ENCODE data around the gene DPP6. TPM values are rescaled to one million over a fixed set of nuclear protein-coding genes. Genes with fewer than 3 reads are reported as not detected.

DPP6 gene
- total RNA-seq, 1 experiment from 2014 or later = not detected

DNA sequence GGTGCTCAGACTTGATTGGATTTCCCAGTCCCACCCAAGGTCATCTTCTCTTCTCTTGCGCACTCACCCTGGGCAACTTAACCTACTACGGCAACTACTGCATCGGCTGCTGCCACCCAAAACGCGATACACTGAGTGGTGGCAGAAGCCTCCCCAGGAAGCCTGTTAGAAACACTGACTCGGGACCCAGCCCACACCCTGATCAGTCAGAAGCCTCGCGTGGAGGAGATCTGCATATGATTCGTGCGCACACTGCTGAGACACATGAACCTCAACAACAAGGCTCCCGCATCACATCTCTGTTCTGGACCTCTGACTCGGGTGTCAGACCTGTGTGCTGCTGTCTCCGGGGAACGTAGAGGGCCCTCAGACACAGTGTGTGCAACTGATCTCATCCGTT lies 531.3 kb downstream of the DPP6 start:
- Histone ChIP-seq H3K9me3 (ENCODE audit: insufficient read depth, low read depth) (no peaks in the 10 kb centered on the region), H3K79me2 (ENCODE audit: low read depth) (no peaks in the 10 kb centered on the region), H3K4me1 (replicated peaks; ENCODE audit: insufficient read depth) (no peaks in the 10 kb centered on the region), H3K27me3 (ENCODE audit: insufficient read depth, low read depth) (peaks cover 93% of the 10 kb centered on the region), H4K20me1 (ENCODE audit: insufficient read depth) (no peaks in the 10 kb centered on the region; the same call in 1 of the 2 replicates), H3K27ac (no peak overlapping the region), H3K4me2 (no peak overlapping the region), H3F3A (ENCODE audit: insufficient read depth, low read depth) (no peaks in the 10 kb centered on the region), H2AFZ (no peak overlapping the region), H3K9me2 (ENCODE audit: insufficient read depth) (no peaks in the 10 kb centered on the region), H3K36me3 (ENCODE audit: low read depth) (no peaks in the 10 kb centered on the region), H3K4me3 (no peak overlapping the region)
- CTCF ChIA-PET = no interaction called here
- intact Hi-C loops (cut with micrococcal nuclease; ENCODE audit: unreplicated experiment) = no loop called here
- no TSS peak for BruUV-seq (replicated peaks)
- no peak for DNase-seq
- POLR2A ChIA-PET (ENCODE audit: unreplicated experiment) = no interaction called here
- TF ChIP-seq EZH2 (IDR thresholded peaks at IDR 0.05; ENCODE audit: low read depth) = no peak
- TF ChIP-seq, protein P1, sequence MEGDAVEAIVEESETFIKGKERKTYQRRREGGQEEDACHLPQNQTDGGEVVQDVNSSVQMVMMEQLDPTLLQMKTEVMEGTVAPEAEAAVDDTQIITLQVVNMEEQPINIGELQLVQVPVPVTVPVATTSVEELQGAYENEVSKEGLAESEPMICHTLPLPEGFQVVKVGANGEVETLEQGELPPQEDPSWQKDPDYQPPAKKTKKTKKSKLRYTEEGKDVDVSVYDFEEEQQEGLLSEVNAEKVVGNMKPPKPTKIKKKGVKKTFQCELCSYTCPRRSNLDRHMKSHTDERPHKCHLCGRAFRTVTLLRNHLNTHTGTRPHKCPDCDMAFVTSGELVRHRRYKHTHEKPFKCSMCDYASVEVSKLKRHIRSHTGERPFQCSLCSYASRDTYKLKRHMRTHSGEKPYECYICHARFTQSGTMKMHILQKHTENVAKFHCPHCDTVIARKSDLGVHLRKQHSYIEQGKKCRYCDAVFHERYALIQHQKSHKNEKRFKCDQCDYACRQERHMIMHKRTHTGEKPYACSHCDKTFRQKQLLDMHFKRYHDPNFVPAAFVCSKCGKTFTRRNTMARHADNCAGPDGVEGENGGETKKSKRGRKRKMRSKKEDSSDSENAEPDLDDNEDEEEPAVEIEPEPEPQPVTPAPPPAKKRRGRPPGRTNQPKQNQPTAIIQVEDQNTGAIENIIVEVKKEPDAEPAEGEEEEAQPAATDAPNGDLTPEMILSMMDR (conservative IDR thresholded peaks at IDR 0.05) = no peak

DNA sequence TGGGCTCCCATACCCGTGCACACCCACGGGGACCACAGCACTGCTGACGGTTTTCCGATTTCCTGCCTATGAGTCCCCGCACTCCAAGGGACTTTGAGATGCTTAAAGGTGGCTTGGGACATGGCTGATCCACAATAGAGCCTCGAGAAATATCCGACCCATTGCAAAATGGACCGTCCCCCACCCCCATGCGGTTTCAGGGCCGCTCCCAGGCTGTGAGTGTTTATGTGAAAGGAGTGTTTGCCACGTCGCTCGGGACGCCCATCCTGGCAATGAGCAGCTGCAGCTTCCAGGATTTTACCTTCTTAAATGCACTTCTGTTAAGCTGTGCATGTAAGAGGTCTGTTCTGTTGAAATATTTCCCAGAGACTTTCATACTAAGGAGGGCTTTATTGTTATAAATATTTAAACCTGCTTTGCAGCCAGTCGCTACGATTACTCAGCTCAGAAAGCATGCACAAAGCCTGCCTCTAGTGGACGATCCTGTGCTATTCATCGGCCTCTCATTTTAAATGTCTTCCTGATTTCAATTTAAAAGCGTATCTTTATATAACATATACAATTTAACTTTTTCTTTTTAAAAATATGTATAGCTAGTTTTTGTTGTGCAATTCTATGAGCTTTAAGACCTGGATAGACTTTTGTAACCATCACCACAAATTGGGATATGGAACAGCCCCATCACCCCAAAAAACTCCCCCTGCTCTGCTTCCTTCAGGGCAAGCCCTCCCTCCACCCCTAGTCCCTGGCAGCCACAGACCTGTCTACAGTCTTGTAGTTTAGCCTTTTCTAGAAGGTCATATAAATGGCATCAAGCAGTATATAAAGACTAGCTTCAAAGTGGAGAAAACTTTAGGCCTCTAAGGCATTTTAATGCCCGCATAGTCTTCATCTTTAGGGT lies 532.4 kb downstream of the DPP6 start:
- POLR2A ChIA-PET (ENCODE audit: unreplicated experiment) = no interaction called here
- CTCF ChIA-PET = no interaction called here
- H3K9me2 ChIP-seq (ENCODE audit: insufficient read depth) = no peaks in the 10 kb centered on the region
- intact Hi-C loops (cut with micrococcal nuclease; ENCODE audit: unreplicated experiment) = no loop called here
- no peaks in the 10 kb centered on the region; the same call in 1 of the 2 replicates for H4K20me1 ChIP-seq (ENCODE audit: insufficient read depth)
- no peak overlapping the region for H3K4me2 ChIP-seq
- BruUV-seq (replicated peaks) = no TSS peak
- no peak overlapping the region for H3K4me3 ChIP-seq
- no peaks in the 10 kb centered on the region for H3K4me1 ChIP-seq (replicated peaks; ENCODE audit: insufficient read depth)
- no peaks in the 10 kb centered on the region for H3K79me2 ChIP-seq (ENCODE audit: low read depth)
- no peak overlapping the region for H2AFZ ChIP-seq
- no peak overlapping the region for H3K27ac ChIP-seq
- no peak for DNase-seq
- no peaks in the 10 kb centered on the region for H3K36me3 ChIP-seq (ENCODE audit: low read depth)
- no peaks in the 10 kb centered on the region for H3F3A ChIP-seq (ENCODE audit: insufficient read depth, low read depth)
- H3K9me3 ChIP-seq (ENCODE audit: insufficient read depth, low read depth) = no peaks in the 10 kb centered on the region
- TF ChIP-seq EZH2 (IDR thresholded peaks at IDR 0.05; ENCODE audit: low read depth) = no peak
- TF ChIP-seq, protein P1 (conservative IDR thresholded peaks at IDR 0.05) = peak; percentile 72
- peaks cover 93% of the 10 kb centered on the region for H3K27me3 ChIP-seq (ENCODE audit: insufficient read depth, low read depth)

DNA sequence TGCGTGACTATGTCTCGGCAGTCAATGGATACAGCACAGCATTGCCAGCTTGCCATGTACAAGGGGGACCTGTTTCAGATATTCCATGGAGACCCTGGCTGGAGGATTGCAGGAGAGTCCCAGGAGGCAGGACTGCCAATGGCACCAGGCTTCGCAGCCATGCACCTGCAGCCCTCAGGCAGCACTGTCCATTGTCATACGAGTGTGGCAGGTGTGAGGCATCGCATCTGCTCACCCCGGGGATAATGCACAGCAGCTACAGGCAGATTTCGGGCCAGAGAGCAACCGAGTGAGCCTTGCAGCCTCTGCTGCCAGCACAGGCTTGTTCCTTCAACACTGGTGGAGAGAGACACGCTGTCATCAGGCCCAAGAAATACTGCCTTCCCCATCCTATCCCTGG lies 535.6 kb downstream of the DPP6 start:
- Histone ChIP-seq H3K4me3 (no peak overlapping the region), H3K79me2 (ENCODE audit: low read depth) (no peaks in the 10 kb centered on the region), H2AFZ (no peak overlapping the region), H3K9me3 (ENCODE audit: insufficient read depth, low read depth) (no peaks in the 10 kb centered on the region), H3K4me2 (no peak overlapping the region), H4K20me1 (ENCODE audit: insufficient read depth) (no peaks in the 10 kb centered on the region; the same call in 1 of the 2 replicates), H3K9me2 (ENCODE audit: insufficient read depth) (no peaks in the 10 kb centered on the region), H3F3A (ENCODE audit: insufficient read depth, low read depth) (no peaks in the 10 kb centered on the region), H3K27me3 (ENCODE audit: insufficient read depth, low read depth) (peaks cover 89% of the 10 kb centered on the region), H3K27ac (no peak overlapping the region), H3K4me1 (replicated peaks; ENCODE audit: insufficient read depth) (no peaks in the 10 kb centered on the region), H3K36me3 (ENCODE audit: low read depth) (no peaks in the 10 kb centered on the region)
- DNase-seq = no peak
- intact Hi-C loops (cut with micrococcal nuclease; ENCODE audit: unreplicated experiment) = no loop called here
- CTCF ChIA-PET = no interaction called here
- BruUV-seq (replicated peaks) = no TSS peak
- POLR2A ChIA-PET (ENCODE audit: unreplicated experiment) = no interaction called here
- TF ChIP-seq, protein P1 (conservative IDR thresholded peaks at IDR 0.05) = no peak
- no peak for TF ChIP-seq EZH2 (IDR thresholded peaks at IDR 0.05; ENCODE audit: low read depth)
